Central memory CD8-positive, alpha-beta T cell (primary cell): Measurements from ENCODE around the gene ZNF25.
"Not testable (repeated sequence)": the region's sequence is repeated elsewhere in the genome, so short reads cannot be mapped to it uniquely, and the experiment has no call there.

Source experiments
- ATAC-seq: fragments of 150-1000 bp; cut with Tn5 transposase; replicated peaks from 2 replicates; pipeline ENCODE4 v1.10.0; 2022; ENCODE audit warnings: mild to moderate bottlenecking, moderate FRiP score, moderate number of reproducible peaks; ENCODE audit not compliant: poor library complexity, severe bottlenecking; ENCODE audit errors: extremely low read depth
- DNase-seq, 2 donors: peaks; one replicate each; pipeline ENCODE4 v3.0.0; 2021; ENCODE audit warnings: low spot score in 2 of 2
- H3K27ac Mint-ChIP-seq: one replicate; pipeline ENCODE4 v1.8.0; 2022; ENCODE audit warnings: low read depth, mild to moderate bottlenecking, moderate library complexity, mixed read lengths
- H3K27me3 Mint-ChIP-seq: one replicate; pipeline ENCODE4 v1.8.0; 2022; ENCODE audit warnings: mixed read lengths
- H3K36me3 Mint-ChIP-seq: one replicate; pipeline ENCODE4 v1.8.0; 2022; ENCODE audit warnings: mild to moderate bottlenecking, moderate library complexity, mixed read lengths; ENCODE audit not compliant: insufficient read depth
- H3K4me1 Mint-ChIP-seq: one replicate; pipeline ENCODE4 v1.8.0; 2022; ENCODE audit warnings: mixed read lengths
- H3K4me3 Mint-ChIP-seq: one replicate; pipeline ENCODE4 v1.8.0; 2022; ENCODE audit warnings: mild to moderate bottlenecking, moderate library complexity, mixed read lengths
- H3K9me3 Mint-ChIP-seq: one replicate; pipeline ENCODE4 v1.8.0; 2022; ENCODE audit warnings: mixed read lengths

ZNF25 gene

DNA sequence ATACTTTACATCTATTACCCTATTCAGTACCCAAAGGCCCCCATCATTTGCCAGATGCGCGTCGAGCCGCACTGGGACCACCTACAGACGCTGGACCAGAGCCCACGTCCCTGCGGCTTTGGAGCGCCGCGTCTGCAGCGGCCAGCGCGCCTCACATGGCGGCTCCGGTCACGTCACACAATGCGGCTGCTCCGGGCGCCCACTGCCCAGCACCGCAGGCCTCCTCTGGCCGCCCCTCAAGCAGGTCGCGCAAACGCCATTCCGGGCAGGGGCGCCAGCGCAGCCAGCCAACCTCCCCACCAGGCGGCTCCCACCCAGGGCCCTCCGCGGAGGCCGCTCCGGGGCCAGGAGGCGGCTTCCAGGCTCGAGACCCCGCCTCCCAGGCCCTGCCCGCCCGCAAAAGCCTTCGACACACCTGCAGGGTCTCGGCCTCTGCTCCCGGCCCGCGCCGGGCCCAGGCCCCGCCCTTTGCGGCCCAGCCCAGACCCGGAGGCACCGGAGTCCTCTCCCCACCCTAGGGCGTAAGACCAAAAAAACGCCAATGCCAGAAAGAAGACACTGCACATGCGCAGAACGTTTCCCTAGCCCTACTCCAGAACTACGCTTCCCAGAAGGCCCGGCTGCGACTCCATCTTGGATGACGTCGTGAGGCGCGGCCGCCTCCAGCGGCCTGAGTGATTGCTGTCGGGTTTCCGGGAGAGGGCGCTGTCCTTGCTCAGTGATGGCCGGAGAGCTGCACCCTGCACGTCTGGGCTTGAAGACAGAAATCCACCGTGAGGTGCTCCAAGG lies at the start of gene ZNF25:
ZNF25 (minus strand) TSS at position 557 of the 789 bp plus-strand sequence. CDS start 4,925 bp downstream, outside the sequence.
- Mint-ChIP-seq H3K27me3 (no peaks in the 10 kb centered on the region), H3K9me3 (no peaks in the 10 kb centered on the region), H3K4me3 (peak within 1 kb of the TSS; percentile 84), H3K36me3 (peaks cover 8% of the 10 kb centered on the region), H3K4me1 (peaks cover 28% of the 10 kb centered on the region), H3K27ac (peak within 1 kb of the TSS; percentile 94)
- ATAC-seq (peak; percentile 92), DNase-seq (peak; percentile 84 to 94)

DNA sequence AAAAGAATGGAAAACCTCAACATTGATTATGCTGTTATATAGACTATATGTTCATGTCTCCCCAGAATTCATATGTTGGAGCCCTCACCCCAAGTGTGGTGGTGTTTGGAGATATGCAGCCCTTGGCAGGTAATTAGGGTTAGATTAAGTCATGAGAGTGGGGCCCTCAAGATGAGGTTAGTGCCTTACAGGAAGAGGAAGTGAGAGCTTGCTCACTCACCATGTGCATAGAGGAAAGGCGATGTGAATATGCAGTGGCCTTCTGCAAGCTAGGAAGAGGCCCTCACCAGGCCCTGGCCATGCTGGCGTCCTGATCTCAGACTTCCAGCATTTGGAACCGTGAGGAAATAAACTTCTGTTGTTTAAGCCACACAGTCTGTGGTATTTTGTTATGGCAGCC lies 48.8 kb upstream of the ZNF25 start:
- no peak for DNase-seq
- Mint-ChIP-seq H3K27me3 (no peaks in the 10 kb centered on the region), H3K9me3 (no peaks in the 10 kb centered on the region), H3K36me3 (peaks cover 68% of the 10 kb centered on the region), H3K27ac (peak overlapping the region; percentile 24), H3K4me3 (no peak overlapping the region), H3K4me1 (peaks cover 25% of the 10 kb centered on the region)
- ATAC-seq: no peak

- not testable (repeated sequence) for H3K4me3 Mint-ChIP-seq, H3K27me3 Mint-ChIP-seq, H3K27ac Mint-ChIP-seq, DNase-seq, H3K9me3 Mint-ChIP-seq, ATAC-seq
- Mint-ChIP-seq H3K4me1 (peaks cover 36% of the 10 kb centered on the region), H3K36me3 (peaks cover 82% of the 10 kb centered on the region)
Measured at GRCh38 chr10:38019124-38019523, 42.7 kb upstream of the ZNF25 start.

- H3K27ac Mint-ChIP-seq: no peak overlapping the region
- ATAC-seq (no peak), DNase-seq (no peak)
- H3K9me3 Mint-ChIP-seq: no peaks in the 10 kb centered on the region
- no peak overlapping the region for H3K4me3 Mint-ChIP-seq
- H3K27me3 Mint-ChIP-seq: no peaks in the 10 kb centered on the region
- H3K36me3 Mint-ChIP-seq: peaks cover 78% of the 10 kb centered on the region
- peaks cover 50% of the 10 kb centered on the region for H3K4me1 Mint-ChIP-seq
Measured at GRCh38 chr10:38016354-38016753, 39.9 kb upstream of the ZNF25 start.

DNA sequence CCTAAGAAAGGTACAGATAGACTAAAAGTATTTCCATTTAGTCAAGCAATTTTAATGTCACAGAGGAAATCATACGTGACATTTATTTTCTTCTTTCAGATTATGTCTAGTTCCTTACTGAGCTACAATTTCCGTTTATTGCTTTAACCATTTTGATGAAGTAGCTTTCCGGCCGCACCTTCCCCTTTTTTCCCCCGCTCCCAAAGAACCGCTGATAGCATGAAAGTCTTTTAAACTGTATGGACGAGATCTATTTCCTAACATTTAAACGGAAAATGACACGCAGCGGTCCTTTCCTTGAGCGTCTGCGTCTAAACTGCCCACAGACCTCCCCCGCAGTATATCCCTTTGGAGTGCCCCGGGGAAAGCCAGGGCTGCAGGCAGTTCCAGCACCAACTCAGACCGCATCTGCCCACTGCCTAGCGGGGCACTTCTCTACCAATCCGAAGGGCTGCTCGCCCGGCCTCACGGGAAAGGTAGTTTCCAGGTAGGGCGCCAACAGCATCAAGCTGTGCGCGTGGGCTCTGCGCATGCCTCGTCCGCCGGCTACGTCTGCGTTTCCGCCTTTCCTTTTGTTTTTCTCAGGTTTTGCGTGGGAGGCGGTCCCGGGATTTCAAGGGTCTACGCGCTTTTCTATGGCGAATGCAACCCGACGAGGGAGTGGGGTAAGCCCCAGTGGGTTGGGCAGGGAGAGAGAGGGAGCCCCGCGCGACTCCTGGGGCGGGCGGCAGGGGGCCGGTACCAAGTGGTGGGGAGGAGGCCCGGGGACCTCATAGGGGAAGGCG lies 33.9 kb upstream of the ZNF25 start, which contains the start of gene ZNF33A:
ZNF33A (plus strand) TSS at position 557 of the 785 bp plus-strand sequence. CDS start 1,667 bp downstream, outside the sequence.
- peak; percentile 88 for ATAC-seq
- peak; percentile 85 to 89 for DNase-seq
- peaks cover 33% of the 10 kb centered on the region for H3K36me3 Mint-ChIP-seq
- H3K4me1 Mint-ChIP-seq: peaks cover 32% of the 10 kb centered on the region
- peak within 1 kb of the TSS; percentile 100 for H3K27ac Mint-ChIP-seq
- H3K9me3 Mint-ChIP-seq: no peaks in the 10 kb centered on the region
- no peaks in the 10 kb centered on the region for H3K27me3 Mint-ChIP-seq
- peak within 1 kb of the TSS; percentile 99 for H3K4me3 Mint-ChIP-seq

DNA sequence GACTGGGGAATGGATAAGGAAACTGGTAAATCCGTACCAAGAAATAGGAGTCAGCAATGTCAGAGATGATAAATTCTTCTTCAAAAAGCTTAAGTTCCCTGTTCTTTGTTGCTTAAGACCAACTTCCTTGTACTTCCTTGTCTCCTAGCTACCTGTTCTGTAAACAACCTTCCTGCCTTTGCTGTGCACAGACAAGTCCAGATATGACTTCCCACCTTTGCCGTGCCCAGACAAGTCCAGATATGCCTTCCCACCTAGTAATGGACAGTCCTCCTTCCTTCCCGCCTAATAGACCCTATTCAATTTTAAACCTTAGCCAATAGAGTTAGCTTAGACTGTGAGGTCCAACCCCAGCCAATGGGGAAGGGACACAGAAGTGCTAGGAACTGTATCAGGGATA lies 31.5 kb upstream of the ZNF25 start:
- no peak overlapping the region for H3K27ac Mint-ChIP-seq
- no peaks in the 10 kb centered on the region for H3K9me3 Mint-ChIP-seq
- ATAC-seq (no peak), DNase-seq (no peak)
- peaks cover 21% of the 10 kb centered on the region for H3K36me3 Mint-ChIP-seq
- no peaks in the 10 kb centered on the region for H3K27me3 Mint-ChIP-seq
- peaks cover 19% of the 10 kb centered on the region for H3K4me1 Mint-ChIP-seq
- H3K4me3 Mint-ChIP-seq: no peak overlapping the region

DNA sequence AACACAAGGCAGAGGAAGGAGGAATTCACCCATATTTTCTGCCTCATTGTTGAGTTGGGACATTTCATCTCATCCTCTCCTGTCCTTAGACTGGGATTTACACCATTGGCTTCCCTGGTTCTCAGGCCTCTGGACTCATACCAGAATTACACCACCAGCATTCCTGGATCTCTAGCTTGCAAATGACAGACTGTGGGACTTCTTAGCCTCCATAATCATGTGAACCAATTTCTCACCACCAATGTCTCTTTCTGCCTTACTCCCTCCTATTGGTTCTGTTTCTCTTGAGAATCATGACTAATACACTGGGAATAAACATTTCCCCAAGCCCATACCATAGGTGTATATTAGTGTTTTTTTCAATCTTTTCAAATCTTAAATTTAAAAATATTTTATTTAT lies 31.1 kb upstream of the ZNF25 start:
- H3K4me3 Mint-ChIP-seq: no peak overlapping the region
- no peaks in the 10 kb centered on the region for H3K9me3 Mint-ChIP-seq
- peaks cover 19% of the 10 kb centered on the region for H3K36me3 Mint-ChIP-seq
- no peaks in the 10 kb centered on the region for H3K27me3 Mint-ChIP-seq
- no peak overlapping the region for H3K27ac Mint-ChIP-seq
- peaks cover 16% of the 10 kb centered on the region for H3K4me1 Mint-ChIP-seq
- no peak for ATAC-seq
- DNase-seq: no peak

DNA sequence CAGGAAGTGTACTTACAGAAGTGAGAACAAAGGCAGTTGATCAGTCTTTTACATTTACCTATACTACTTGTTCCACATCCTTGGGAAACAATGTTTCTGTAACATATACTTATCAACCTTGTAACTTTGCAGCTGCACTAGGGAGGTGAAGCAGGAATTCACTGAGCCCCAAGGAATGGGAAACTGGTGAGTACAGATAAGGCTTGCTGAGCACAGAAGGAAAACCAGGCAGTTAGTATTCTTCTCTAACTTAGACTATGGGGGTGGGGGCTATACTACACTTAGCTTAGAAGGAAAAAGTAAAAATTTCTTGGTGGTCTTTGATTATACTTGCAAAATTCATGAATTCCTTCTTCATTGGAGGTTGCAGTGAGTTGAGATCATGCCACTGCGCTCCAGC lies 27.1 kb upstream of the ZNF25 start:
- Mint-ChIP-seq H3K4me1 (no peaks in the 10 kb centered on the region), H3K27me3 (no peaks in the 10 kb centered on the region), H3K9me3 (no peaks in the 10 kb centered on the region), H3K4me3 (no peak overlapping the region), H3K36me3 (no peaks in the 10 kb centered on the region), H3K27ac (no peak overlapping the region)
- DNase-seq (no peak), ATAC-seq (no peak)

GRCh38 chr10:38003026-38003425 lies 26.6 kb upstream of the ZNF25 start:
- Mint-ChIP-seq H3K4me3 (no peak overlapping the region), H3K27ac (no peak overlapping the region), H3K4me1 (no peaks in the 10 kb centered on the region), H3K9me3 (no peaks in the 10 kb centered on the region), H3K36me3 (no peaks in the 10 kb centered on the region), H3K27me3 (no peaks in the 10 kb centered on the region)
- ATAC-seq: no peak
- DNase-seq: no peak

GRCh38 chr10:38000474-38000873 lies 24.0 kb upstream of the ZNF25 start:
- H3K27ac Mint-ChIP-seq, H3K27me3 Mint-ChIP-seq, ATAC-seq, DNase-seq, H3K9me3 Mint-ChIP-seq, H3K4me3 Mint-ChIP-seq, H3K4me1 Mint-ChIP-seq, H3K36me3 Mint-ChIP-seq: not testable (repeated sequence)

- H3K27ac Mint-ChIP-seq, H3K27me3 Mint-ChIP-seq, DNase-seq, H3K9me3 Mint-ChIP-seq, H3K4me1 Mint-ChIP-seq, H3K36me3 Mint-ChIP-seq, H3K4me3 Mint-ChIP-seq, ATAC-seq: not testable (repeated sequence)
Measured at GRCh38 chr10:37998920-37999319, 22.5 kb upstream of the ZNF25 start.

- Mint-ChIP-seq H3K4me1 (no peaks in the 10 kb centered on the region), H3K36me3 (no peaks in the 10 kb centered on the region), H3K9me3 (no peaks in the 10 kb centered on the region), H3K4me3 (no peak overlapping the region), H3K27me3 (peaks cover 13% of the 10 kb centered on the region), H3K27ac (no peak overlapping the region)
- ATAC-seq: no peak
- no peak for DNase-seq
Measured at GRCh38 chr10:37992083-37992482, 15.6 kb upstream of the ZNF25 start.

- peaks cover 13% of the 10 kb centered on the region for H3K27me3 Mint-ChIP-seq
- H3K27ac Mint-ChIP-seq: no peak overlapping the region
- H3K4me1 Mint-ChIP-seq: no peaks in the 10 kb centered on the region
- no peaks in the 10 kb centered on the region for H3K36me3 Mint-ChIP-seq
- ATAC-seq: no peak
- no peak for DNase-seq
- H3K4me3 Mint-ChIP-seq: no peak overlapping the region
- no peaks in the 10 kb centered on the region for H3K9me3 Mint-ChIP-seq
Measured at GRCh38 chr10:37991655-37992054, 15.2 kb upstream of the ZNF25 start.
